ENCODE results near the gene TRERF1. TPM values are rescaled to one million over a fixed set of nuclear protein-coding genes. Genes with fewer than 3 reads are reported as not detected.
A peak's percentile ranks its signal among the peaks of the same experiment; 100 is the strongest.

Gene TRERF1
- total and polyA plus RNA-seq, 9 donors = 4.5 to 13.7 (median 7.8) TPM

- H3K9me3 ChIP-seq = no peaks in the 10 kb centered on the region
- H3K36me3 ChIP-seq = no peaks in the 10 kb centered on the region
- intact Hi-C loops (cut with DNase I) = no loop called here
- H3K4me3 ChIP-seq = no peak overlapping the region
- peaks cover 23% of the 10 kb centered on the region for H3K4me1 ChIP-seq (ENCODE audit: insufficient read depth)
- DNase-seq = no peak
- 60 to 77% (median 68%) methylated on average over 5 of the region's 5 CpGs for WGBS, 3 donors
- TF ChIP-seq, protein P1, sequence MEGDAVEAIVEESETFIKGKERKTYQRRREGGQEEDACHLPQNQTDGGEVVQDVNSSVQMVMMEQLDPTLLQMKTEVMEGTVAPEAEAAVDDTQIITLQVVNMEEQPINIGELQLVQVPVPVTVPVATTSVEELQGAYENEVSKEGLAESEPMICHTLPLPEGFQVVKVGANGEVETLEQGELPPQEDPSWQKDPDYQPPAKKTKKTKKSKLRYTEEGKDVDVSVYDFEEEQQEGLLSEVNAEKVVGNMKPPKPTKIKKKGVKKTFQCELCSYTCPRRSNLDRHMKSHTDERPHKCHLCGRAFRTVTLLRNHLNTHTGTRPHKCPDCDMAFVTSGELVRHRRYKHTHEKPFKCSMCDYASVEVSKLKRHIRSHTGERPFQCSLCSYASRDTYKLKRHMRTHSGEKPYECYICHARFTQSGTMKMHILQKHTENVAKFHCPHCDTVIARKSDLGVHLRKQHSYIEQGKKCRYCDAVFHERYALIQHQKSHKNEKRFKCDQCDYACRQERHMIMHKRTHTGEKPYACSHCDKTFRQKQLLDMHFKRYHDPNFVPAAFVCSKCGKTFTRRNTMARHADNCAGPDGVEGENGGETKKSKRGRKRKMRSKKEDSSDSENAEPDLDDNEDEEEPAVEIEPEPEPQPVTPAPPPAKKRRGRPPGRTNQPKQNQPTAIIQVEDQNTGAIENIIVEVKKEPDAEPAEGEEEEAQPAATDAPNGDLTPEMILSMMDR (IDR thresholded peaks at IDR 0.05) = no peak
- no peak for TF ChIP-seq POLR2A (IDR thresholded peaks at IDR 0.05)
- TF ChIP-seq EP300 (IDR thresholded peaks at IDR 0.05) = no peak
- no peaks in the 10 kb centered on the region for H3K27me3 ChIP-seq
- peak overlapping the region in 1 of 2 donors; percentile 49 for H3K27ac ChIP-seq
Observed at GRCh38 chr6:42280966-42281533, 170.7 kb downstream of the TRERF1 start.

DNA sequence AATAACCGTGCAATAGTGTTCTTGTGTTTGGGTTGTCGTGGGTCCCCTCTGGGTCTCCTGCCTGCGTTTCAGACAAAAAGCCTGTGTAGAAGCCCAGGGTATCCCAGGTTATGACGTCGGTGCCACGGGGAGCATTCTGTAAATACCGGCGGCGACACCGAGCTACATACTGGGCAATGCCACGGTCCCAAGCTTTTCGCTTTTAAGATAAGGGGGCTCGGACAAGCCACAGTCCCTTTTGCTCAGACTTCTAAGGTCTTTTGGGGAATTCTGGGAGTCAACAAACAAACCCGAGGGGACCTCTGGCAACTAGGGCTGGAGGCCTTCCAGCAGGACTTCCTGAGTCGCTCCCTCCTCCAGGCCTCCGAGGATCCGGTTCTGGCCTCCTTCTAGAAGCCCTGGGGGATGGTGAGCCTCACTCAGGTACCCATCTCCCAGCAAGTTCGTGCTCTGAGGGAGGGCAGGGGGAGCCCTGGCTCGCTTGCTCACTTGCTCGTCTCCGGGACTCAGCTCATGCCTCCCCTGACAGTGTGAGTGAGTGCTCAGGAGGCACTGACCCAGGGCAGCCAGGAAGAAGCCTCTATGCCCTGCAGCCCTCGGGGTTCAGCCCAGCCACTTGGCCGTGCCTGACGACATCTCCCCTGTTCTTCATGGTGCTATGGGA is 171.6 kb downstream of the TRERF1 start:
- TF ChIP-seq, protein P1 (IDR thresholded peaks at IDR 0.05) = no peak
- TF ChIP-seq EP300 (IDR thresholded peaks at IDR 0.05) (no peak), POLR2A (IDR thresholded peaks at IDR 0.05) (no peak)
- intact Hi-C loops (cut with DNase I) = loop anchor here in 1 of 4 donors (10.0 kb wide), 1 partner anchor 175 kb away; the partner anchor contains the start of gene TRERF1
- Histone ChIP-seq H3K36me3 (no peaks in the 10 kb centered on the region), H3K4me3 (no peak overlapping the region), H3K27me3 (no peaks in the 10 kb centered on the region), H3K4me1 (ENCODE audit: insufficient read depth) (peaks cover 25% of the 10 kb centered on the region), H3K9me3 (no peaks in the 10 kb centered on the region), H3K27ac (peak overlapping the region; percentile 35 to 49)
- 19 to 35% (median 26%) methylated on average over 24 of the region's 24 CpGs for WGBS, 3 donors
- DNase-seq = peak; percentile 59 to 74 (median 65)

DNA sequence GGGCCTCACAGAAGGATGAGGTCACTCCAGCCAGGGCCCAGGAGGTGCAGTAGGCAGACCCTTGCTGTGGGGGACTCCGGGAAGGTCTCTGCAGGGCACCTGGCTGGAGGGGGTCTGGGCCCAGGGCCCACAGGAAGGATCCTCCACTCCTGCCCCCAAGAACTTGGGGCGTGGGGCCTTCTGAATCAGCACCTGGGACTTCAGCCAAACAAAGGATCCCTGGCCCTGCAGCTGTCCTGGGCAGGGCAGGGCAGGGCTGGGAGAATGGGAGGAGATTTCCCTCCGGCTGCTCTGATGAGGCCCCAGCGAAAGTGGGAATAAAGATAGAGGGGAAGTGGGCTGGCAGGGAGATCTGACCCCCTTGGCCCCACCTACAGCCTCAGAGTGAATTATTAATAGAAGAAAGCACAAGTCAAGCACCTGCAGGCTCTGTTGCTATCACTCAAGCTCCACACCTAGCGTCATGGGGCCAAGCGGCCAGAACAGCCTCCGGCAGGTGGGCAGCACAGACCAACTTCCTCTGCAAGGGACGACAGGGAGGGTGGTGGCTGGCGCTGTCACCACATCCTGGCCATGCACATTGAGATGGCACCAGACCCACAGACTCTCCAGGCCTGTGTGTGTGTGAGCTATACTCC is 172.5 kb downstream of the TRERF1 start:
- H3K27ac ChIP-seq = peak overlapping the region in 1 of 2 donors; percentile 29
- peaks cover 25% of the 10 kb centered on the region for H3K4me1 ChIP-seq (ENCODE audit: insufficient read depth)
- WGBS, 3 donors = 43 to 60% (median 59%) methylated on average over 9 of the region's 9 CpGs
- intact Hi-C loops (cut with DNase I) = loop anchor here in 1 of 4 donors (10.0 kb wide), 1 partner anchor 176 kb away; the partner anchor contains the start of gene TRERF1
- H3K36me3 ChIP-seq = no peaks in the 10 kb centered on the region
- TF ChIP-seq EP300 (IDR thresholded peaks at IDR 0.05) = no peak
- H3K9me3 ChIP-seq = no peaks in the 10 kb centered on the region
- no peaks in the 10 kb centered on the region for H3K27me3 ChIP-seq
- peak; percentile 43 to 70 (median 61) for DNase-seq
- no peak overlapping the region for H3K4me3 ChIP-seq

- no peak overlapping the region for H3K4me3 ChIP-seq
- no peaks in the 10 kb centered on the region for H3K36me3 ChIP-seq
- peaks cover 25% of the 10 kb centered on the region for H3K4me1 ChIP-seq (ENCODE audit: insufficient read depth)
- no peaks in the 10 kb centered on the region for H3K27me3 ChIP-seq
- DNase-seq = no peak
- WGBS, 3 donors = 90 to 94% (median 93%) methylated on average over 7 of the region's 7 CpGs
- TF ChIP-seq, protein P1 (IDR thresholded peaks at IDR 0.05) = no peak
- TF ChIP-seq EP300 (IDR thresholded peaks at IDR 0.05) (no peak), POLR2A (IDR thresholded peaks at IDR 0.05) (no peak)
- intact Hi-C loops (cut with DNase I) = loop anchor here in 1 of 4 donors (10.0 kb wide), 1 partner anchor 177 kb away; the partner anchor contains the start of gene TRERF1
- H3K27ac ChIP-seq = no peak overlapping the region
- no peaks in the 10 kb centered on the region for H3K9me3 ChIP-seq
Observed at GRCh38 chr6:42278131-42278853, 173.4 kb downstream of the TRERF1 start.
